ENCODE measurements around the gene MED31.
"Not testable (repeated sequence)": the region's sequence is repeated elsewhere in the genome, so short reads cannot be mapped to it uniquely, and the experiment has no call there.

DNA sequence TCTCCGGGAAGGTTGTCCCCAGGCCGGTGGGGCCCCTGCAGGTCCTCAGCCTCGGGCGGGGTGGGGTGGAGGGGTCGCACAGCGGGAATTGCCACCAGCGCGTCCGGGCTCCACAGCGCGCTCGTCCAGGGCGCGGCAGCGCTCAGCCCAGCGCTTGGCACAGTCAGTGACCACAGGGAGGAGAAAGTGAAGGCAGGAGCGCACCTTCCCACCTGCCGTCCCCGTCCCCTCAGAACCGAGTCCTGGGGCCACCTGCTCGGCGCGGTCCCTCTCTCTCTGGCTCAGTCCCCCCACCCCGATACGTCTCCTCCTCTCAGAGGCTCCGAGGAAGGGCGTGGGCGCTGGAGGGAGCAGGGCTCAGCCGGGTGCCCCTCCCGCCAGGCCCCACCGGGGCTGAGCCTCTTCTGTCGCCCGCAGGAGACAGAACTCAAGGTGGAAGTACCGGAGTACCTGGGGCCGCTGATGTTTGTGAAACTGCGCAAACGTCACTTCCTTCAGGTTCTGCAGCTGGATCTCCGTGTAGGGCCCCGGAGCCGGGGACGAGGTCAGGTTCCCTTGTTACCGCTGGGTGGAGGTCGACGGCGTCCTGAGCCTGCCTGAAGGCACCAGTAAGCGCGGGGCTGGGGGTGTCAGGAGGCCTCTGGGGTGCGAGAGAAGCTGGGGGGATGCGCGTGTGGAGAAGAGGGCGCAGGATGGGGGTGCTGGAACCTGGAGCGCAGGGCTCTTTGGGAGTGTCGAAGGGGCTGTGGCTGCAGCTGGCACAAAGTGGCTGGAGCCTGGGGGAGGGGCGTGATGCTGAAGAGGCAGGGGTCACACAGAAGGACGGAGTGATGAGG lies 5.6 kb upstream of the MED31 start:
- TF ChIP-seq POLR2A (IDR thresholded peaks at IDR 0.05; ENCODE audit: low read depth, low read length); JUN (IDR thresholded peaks at IDR 0.05; ENCODE audit: borderline replicate concordance, insufficient read depth, insufficient read length, low read depth): not testable (repeated sequence)

Data from endothelial cell of umbilical vein (primary cell).